Natural killer cell treated with Interleukin-12 subunit alpha and Interleukin-12 subunit beta and Interleukin-15 and Interleukin-18, amount 100 ng/mL, for 72 hours (primary cell): Measurements from ENCODE around the gene FNDC10. TPM values are rescaled to one million over a fixed set of nuclear protein-coding genes. Genes with fewer than 3 reads are reported as not detected.

Experiments used
- ATAC-seq, 2 donors: fragments of 150-1000 bp; cut with Tn5 transposase in 1 of 2; sonication (Bioruptor Pico), chemical (Tn5 transposase) in 1 of 2; 2 replicates each; pipeline ENCODE4 v1.10.0; 2021
- DNase-seq: peaks from one replicate; pipeline ENCODE4 v3.0.0; 2022; ENCODE audit warnings: low spot score
- H3K27ac Mint-ChIP-seq, 2 donors: 1 replicate in 1 of 2; 2 replicates in 1 of 2; pipeline ENCODE4 v1.8.0; 2022; ENCODE audit warnings: mixed read lengths in 2 of 2, mild to moderate bottlenecking in 1 of 2, moderate library complexity in 1 of 2
- H3K27me3 Mint-ChIP-seq, 2 donors: 1 replicate in 1 of 2; 2 replicates in 1 of 2; pipeline ENCODE4 v1.8.0; 2022; ENCODE audit warnings: mixed read lengths in 2 of 2
- H3K36me3 Mint-ChIP-seq: one replicate; pipeline ENCODE4 v1.8.0; 2022; ENCODE audit warnings: mixed read lengths
- H3K4me1 Mint-ChIP-seq, 2 donors: 1 replicate in 1 of 2; 2 replicates in 1 of 2; pipeline ENCODE4 v1.8.0; 2022; ENCODE audit warnings: low read depth in 2 of 2, mixed read lengths in 2 of 2, mild to moderate bottlenecking in 1 of 2
- H3K4me3 Mint-ChIP-seq: one replicate; pipeline ENCODE4 v1.8.0; 2022; ENCODE audit warnings: mixed read lengths
- H3K9me3 Mint-ChIP-seq: 2 replicates; pipeline ENCODE4 v1.8.0; 2022; ENCODE audit warnings: mixed read lengths
- total RNA-seq, 2 donors: library from RNA; stranded (reverse); gene quantifications; one replicate each; pipeline ENCODE4 v1.2.3, GENCODE V29; 2022

The FNDC10 gene
- total RNA-seq, 2 donors from 2014 or later, result 0.81 to 2.4 TPM

GRCh38 chr1:1631782-1632420, 32.0 kb upstream of the FNDC10 start, which contains the start of gene MMP23B:
Gene MMP23B, plus strand, starts transcription at chr1:1632173. Its CDS starts 46 bp downstream, at chr1:1632219.
- ATAC-seq (no peak), DNase-seq (no peak)
- Mint-ChIP-seq H3K4me3 (peak within 1 kb of the TSS; percentile 39), H3K4me1 (peaks cover 7 to 10% of the 10 kb centered on the region in 2 donors), H3K27ac (no peak within 1 kb of the TSS), H3K36me3 (no peaks in the 10 kb centered on the region), H3K27me3 (no peaks in the 10 kb centered on the region), H3K9me3 (no peaks in the 10 kb centered on the region)

- Mint-ChIP-seq H3K4me3 (peak overlapping the region; percentile 39), H3K36me3 (no peaks in the 10 kb centered on the region), H3K27me3 (no peaks in the 10 kb centered on the region), H3K4me1 (peaks cover 7 to 10% of the 10 kb centered on the region in 2 donors), H3K27ac (no peak overlapping the region), H3K9me3 (no peaks in the 10 kb centered on the region)
- DNase-seq (no peak), ATAC-seq (peak; percentile 3 to 8)
Observed at GRCh38 chr1:1630965-1631781, 31.2 kb upstream of the FNDC10 start.

DNA sequence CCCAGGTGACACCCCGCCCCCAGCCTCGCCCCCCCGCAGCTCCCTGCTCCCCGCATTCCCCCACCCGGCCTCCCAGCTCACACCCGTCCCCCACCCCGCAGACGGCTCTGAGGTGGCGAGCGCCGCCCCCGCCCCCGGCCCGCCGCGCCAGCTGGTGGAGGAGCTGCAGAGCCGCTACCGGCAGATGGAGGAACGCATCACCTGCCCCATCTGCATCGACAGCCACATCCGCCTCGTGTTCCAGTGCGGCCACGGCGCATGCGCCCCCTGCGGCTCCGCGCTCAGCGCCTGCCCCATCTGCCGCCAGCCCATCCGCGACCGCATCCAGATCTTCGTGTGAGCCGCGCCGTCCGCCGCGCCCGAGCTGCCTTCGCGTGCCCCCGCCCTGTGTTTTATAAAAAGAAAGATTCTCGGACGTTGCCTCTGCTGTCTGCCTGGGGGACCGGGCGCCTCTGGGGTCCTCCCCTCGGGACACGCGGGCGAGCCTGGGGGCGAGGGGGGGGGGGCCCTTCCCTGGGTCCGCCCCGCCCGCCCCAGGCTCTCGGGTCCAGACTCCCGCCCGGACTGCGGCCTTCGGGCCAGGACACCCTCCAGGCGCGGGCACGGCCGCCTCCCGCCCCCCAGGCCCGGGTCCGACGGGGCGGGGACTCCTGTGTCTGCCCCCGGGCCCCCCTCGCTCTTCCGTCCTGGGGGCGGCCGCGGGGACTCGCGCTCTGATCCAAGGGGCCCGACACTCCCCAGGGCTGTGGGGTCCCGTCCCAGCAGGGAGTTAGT, 30.4 kb upstream of the FNDC10 start:
- peak; percentile 94 for DNase-seq
- H3K36me3 Mint-ChIP-seq, result no peaks in the 10 kb centered on the region
- peak; percentile 83 to 87 for ATAC-seq
- H3K4me3 Mint-ChIP-seq, result peak overlapping the region; percentile 81
- H3K27me3 Mint-ChIP-seq, result no peaks in the 10 kb centered on the region
- no peaks in the 10 kb centered on the region for H3K9me3 Mint-ChIP-seq
- peak overlapping the region; percentile 75 to 86 for H3K27ac Mint-ChIP-seq
- peaks cover 10% of the 10 kb centered on the region in 2 donors for H3K4me1 Mint-ChIP-seq

- peak; percentile 67 to 74 for ATAC-seq
- no peaks in the 10 kb centered on the region for H3K27me3 Mint-ChIP-seq
- H3K4me1 Mint-ChIP-seq, result peaks cover 10% of the 10 kb centered on the region in 2 donors
- no peaks in the 10 kb centered on the region for H3K9me3 Mint-ChIP-seq
- H3K4me3 Mint-ChIP-seq, result peak overlapping the region; percentile 81
- no peaks in the 10 kb centered on the region for H3K36me3 Mint-ChIP-seq
- peak; percentile 87 for DNase-seq
- peak overlapping the region; percentile 75 to 86 for H3K27ac Mint-ChIP-seq
Observed at GRCh38 chr1:1629430-1630190, 29.7 kb upstream of the FNDC10 start.

DNA sequence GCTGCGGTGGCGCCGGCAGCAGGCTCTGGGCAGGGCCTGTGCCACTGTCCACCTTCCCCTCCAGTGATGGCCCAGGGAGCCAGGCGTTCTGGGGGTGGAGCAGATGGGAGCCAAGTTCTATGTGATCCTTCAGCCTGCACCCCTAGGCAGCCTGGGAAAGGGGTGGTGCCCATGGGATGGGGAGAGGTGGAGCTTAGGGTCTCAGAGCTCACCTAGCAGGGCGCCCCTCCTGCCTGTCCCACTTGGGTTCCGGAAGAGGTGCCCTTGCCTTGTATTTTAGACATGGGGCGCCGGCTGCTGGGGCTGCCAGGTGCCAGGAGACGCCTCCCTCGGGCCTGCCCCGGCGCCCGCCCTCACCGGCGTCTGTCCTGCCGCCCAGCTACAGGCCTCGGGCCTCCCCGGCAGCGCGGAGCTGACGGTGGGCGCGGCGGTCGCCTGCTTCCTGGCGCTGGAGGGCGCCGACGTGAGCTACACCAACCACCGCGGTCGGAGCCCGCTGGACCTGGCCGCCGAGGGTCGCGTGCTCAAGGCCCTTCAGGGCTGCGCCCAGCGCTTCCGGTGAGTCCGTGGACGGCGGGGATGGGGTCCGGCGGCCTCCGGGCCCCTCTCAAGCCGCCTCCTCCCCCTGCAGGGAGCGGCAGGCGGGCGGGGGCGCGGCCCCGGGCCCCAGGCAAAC, 29.0 kb upstream of the FNDC10 start:
- Mint-ChIP-seq H3K27me3 (no peaks in the 10 kb centered on the region), H3K4me1 (peaks cover 10% of the 10 kb centered on the region in 2 donors), H3K36me3 (no peaks in the 10 kb centered on the region), H3K27ac (no peak overlapping the region), H3K9me3 (no peaks in the 10 kb centered on the region), H3K4me3 (peak overlapping the region; percentile 27)
- DNase-seq (peak; percentile 60), ATAC-seq (peak; percentile 0 to 3)

DNA sequence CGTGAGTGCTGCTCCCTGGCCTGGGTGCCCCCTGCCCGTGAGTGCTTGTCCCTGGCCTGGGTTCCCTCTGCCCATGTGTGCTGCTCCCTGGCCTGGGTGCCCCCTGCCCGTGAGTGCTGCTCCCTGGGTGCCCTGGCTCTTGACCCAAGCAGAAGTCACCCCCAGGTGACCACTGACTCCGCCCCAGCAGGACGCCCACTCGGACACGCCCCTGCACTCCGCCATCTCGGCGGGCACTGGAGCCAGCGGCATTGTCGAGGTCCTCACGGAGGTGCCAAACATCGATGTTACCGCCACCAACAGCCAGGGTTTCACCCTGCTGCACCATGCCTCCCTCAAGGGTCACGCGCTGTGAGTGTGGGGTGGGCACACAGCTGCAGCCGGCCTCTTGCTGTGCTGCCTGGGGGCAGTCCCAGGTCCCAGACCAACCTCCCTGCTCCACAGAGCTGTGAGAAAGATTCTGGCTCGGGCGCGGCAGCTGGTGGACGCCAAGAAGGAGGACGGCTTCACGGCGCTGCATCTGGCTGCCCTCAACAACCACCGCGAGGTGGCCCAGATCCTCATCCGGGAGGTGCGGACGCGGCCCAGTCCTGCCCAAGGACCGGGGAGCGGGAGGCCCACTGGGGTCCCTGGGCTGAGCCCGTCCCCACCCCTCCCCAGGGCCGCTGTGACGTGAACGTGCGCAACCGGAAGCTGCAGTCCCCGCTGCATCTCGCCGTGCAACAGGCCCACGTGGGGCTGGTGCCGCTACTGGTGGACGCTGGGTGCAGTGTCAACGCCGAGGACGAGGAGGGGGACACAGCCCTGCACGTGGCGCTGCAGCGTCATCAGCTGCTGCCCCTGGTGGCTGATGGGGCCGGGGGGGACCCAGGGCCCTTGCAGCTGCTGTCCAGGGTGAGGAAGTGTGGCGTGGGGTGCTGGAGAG, 28.2 kb upstream of the FNDC10 start:
- DNase-seq (peak; percentile 60), ATAC-seq (no peak)
- Mint-ChIP-seq H3K4me3 (peak overlapping the region; percentile 27), H3K27ac (no peak overlapping the region), H3K4me1 (peaks cover 10% of the 10 kb centered on the region in 2 donors), H3K9me3 (no peaks in the 10 kb centered on the region), H3K27me3 (no peaks in the 10 kb centered on the region), H3K36me3 (no peaks in the 10 kb centered on the region)

DNA sequence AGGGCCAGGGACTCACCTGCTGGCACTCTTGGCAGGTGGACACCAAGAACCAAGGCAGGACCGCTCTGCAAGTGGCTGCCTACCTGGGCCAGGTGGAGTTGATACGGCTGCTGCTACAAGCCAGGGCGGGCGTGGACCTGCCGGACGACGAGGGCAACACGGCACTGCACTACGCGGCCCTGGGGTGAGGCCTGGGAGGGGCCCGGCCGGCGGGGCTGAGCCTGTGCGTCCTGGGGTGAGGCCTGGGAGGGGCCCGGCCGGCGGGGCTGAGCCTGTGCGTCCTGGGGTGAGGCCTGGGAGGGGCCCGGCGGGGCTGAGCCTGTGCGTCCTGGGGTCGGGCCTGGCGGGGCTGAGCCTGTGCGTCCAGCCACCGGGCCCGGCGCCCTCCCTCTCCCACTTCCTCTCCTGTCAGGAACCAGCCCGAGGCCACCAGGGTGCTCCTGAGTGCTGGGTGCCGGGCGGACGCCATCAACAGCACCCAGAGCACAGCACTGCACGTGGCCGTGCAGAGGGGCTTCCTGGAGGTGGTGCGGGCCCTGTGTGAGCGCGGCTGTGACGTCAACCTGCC, 27.4 kb upstream of the FNDC10 start:
- DNase-seq (peak; percentile 59), ATAC-seq (no peak)

DNA sequence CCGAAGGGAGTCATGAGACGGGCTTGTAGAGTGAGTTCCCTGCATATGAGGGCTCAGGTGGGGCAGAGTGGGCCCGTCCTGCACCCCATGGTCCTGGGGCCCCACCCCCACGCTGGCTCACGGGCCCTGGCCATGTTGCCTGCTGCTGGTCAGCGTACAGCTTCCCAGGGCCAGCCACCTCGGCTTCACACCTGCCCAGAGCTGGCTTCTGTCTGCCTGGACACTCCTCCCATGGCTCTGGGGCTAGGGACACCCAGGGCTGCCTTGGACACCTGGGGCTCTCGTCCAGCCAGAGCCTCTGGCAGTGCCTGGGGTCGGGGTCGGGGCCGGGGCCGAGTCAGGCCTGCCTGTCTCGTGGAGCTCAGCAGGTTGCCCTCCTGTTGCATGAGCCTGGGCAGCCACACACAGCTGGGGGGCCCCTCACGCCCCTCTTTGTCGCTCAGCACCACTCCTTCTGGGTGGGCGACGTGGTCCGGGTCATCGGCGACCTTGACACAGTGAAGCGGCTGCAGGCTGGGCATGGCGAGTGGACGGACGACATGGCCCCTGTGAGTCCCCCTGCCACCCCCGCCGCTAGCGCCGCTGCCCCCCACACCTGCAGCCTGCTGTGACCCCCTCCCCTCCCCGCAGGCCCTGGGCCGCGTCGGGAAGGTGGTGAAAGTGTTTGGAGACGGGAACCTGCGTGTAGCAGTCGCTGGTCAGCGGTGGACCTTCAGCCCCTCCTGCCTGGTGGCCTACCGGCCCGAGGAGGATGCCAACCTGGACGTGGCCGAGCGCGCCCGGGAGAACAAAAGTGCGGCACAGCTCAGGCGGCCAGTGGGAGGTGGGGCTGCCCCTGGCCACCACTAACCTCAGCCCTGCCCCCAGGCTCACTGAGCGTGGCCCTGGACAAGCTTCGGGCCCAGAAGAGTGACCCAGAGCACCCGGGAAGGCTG, 26.5 kb upstream of the FNDC10 start:
- ATAC-seq, result no peak
- peak; percentile 64 for DNase-seq
- Mint-ChIP-seq H3K4me1 (peaks cover 17 to 19% of the 10 kb centered on the region in 2 donors), H3K36me3 (no peaks in the 10 kb centered on the region), H3K27ac (no peak overlapping the region), H3K27me3 (no peaks in the 10 kb centered on the region), H3K9me3 (no peaks in the 10 kb centered on the region), H3K4me3 (no peak overlapping the region)

More for the DNA sequence above, 27.4 kb upstream of the FNDC10 start:
- Mint-ChIP-seq H3K36me3 (no peaks in the 10 kb centered on the region), H3K9me3 (no peaks in the 10 kb centered on the region), H3K4me1 (peaks cover 15 to 16% of the 10 kb centered on the region in 2 donors), H3K27ac (no peak overlapping the region), H3K27me3 (no peaks in the 10 kb centered on the region), H3K4me3 (no peak overlapping the region)

DNA sequence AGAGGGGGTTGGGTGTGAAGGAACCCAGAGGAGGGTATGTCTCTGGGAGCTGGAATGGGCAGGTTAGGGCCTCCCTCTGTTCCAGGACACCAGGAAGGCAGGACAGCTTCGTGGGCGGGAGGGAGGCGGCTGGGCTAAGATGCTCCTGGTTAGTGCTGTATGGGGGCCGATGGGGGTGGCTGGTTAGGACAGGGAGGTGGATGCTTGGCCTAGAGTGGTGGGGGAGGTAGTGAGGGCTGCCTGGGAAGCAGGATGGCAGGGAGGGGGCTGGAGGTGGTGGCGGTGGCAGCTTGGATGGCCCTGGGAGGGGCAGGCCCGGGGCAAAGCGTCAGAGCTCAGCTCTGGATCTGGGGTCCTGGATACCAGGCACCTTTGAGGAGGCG, 25.9 kb upstream of the FNDC10 start:
- Mint-ChIP-seq H3K4me3 (no peak overlapping the region), H3K27me3 (no peaks in the 10 kb centered on the region), H3K4me1 (peaks cover 17 to 19% of the 10 kb centered on the region in 2 donors), H3K27ac (no peak overlapping the region), H3K36me3 (no peaks in the 10 kb centered on the region), H3K9me3 (no peaks in the 10 kb centered on the region)
- DNase-seq, result no peak
- ATAC-seq, result no peak

DNA sequence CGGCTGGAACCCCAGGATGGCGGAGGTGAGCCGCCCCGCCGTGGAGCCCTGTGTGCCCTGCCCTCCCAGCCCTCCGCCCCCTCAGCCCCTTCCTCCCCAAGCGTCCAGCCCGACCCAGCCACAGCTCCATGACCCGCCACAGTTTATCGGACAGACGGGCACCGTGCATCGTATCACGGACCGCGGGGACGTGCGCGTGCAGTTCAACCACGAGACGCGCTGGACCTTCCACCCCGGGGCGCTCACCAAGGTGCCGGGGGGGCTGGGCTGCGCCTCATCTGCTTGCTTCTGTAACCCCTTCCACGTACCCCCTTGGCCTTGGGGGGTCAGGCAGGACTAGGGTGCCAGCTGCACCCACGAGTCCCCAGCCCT, 25.5 kb upstream of the FNDC10 start:
- Mint-ChIP-seq H3K9me3 (no peaks in the 10 kb centered on the region), H3K27ac (no peak overlapping the region), H3K4me3 (no peak overlapping the region), H3K27me3 (no peaks in the 10 kb centered on the region), H3K4me1 (peaks cover 15 to 18% of the 10 kb centered on the region in 2 donors), H3K36me3 (no peaks in the 10 kb centered on the region)
- DNase-seq (no peak), ATAC-seq (no peak)
